ENCODE results near the gene EXOC8. TPM values are rescaled to one million over a fixed set of nuclear protein-coding genes. Genes with fewer than 3 reads are reported as not detected.
A peak's percentile ranks its signal among the peaks of the same experiment; 100 is the strongest.

EXOC8 gene
- total RNA-seq, 3 donors from 2014 or later (not counting 1 experiment from before 2014, with no cell fraction given) = 29.0 to 37.1 (median 34.7) TPM

DNA sequence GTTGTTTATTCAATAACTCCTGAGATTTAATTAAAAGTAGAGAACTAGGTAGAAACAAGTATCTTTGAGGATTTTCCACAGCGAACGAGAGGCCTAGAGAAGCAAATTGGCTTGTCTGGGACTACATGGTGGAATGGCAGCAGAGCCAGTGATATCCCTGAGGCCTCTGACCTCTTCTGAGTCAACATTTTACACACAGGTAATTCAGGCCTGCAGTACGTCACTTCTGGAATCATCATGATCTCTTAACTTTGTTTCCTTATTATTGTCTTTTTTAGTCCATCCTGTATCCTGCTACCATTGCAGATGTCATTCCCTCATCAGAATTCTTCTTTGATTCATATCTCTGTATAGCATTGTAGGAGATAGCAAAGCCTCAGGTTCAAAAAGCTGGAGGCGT is 10.3 kb upstream of the EXOC8 start:
- Histone ChIP-seq H3K4me3 (ENCODE audit: low read length) (no peak overlapping the region), H3K27me3 (ENCODE audit: control insufficient read depth, insufficient read depth, low read length) (no peaks in the 10 kb centered on the region), H3K36me3 (ENCODE audit: control insufficient read depth, insufficient read depth, low read length) (peaks cover 57% of the 10 kb centered on the region), H3K9me3 (ENCODE audit: control insufficient read depth, insufficient read depth, low read length) (no peaks in the 10 kb centered on the region), H3K27ac (ENCODE audit: low read length) (no peak overlapping the region), H3K4me1 (ENCODE audit: control insufficient read depth, insufficient read depth, low read length) (no peaks in the 10 kb centered on the region)
- intact Hi-C loops (cut with micrococcal nuclease) = no loop called here
- TF ChIP-seq, protein P1, sequence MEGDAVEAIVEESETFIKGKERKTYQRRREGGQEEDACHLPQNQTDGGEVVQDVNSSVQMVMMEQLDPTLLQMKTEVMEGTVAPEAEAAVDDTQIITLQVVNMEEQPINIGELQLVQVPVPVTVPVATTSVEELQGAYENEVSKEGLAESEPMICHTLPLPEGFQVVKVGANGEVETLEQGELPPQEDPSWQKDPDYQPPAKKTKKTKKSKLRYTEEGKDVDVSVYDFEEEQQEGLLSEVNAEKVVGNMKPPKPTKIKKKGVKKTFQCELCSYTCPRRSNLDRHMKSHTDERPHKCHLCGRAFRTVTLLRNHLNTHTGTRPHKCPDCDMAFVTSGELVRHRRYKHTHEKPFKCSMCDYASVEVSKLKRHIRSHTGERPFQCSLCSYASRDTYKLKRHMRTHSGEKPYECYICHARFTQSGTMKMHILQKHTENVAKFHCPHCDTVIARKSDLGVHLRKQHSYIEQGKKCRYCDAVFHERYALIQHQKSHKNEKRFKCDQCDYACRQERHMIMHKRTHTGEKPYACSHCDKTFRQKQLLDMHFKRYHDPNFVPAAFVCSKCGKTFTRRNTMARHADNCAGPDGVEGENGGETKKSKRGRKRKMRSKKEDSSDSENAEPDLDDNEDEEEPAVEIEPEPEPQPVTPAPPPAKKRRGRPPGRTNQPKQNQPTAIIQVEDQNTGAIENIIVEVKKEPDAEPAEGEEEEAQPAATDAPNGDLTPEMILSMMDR (IDR thresholded peaks at IDR 0.05) = no peak
- Mint-ChIP-seq H3K4me1 (peaks cover 6 to 8% of the 10 kb centered on the region in 2 donors), H3K27me3 (ENCODE audit: low read depth in 2 of 2) (no peaks in the 10 kb centered on the region), H3K4me3 (no peak overlapping the region), H3K27ac (no peak overlapping the region), H3K36me3 (peaks cover 13% of the 10 kb centered on the region), H3K9me3 (no peaks in the 10 kb centered on the region)
- ATAC-seq (no peak), DNase-seq (no peak)
- 94% methylated on average over 3 of the region's 4 CpGs for WGBS (ENCODE audit: insufficient coverage)

DNA sequence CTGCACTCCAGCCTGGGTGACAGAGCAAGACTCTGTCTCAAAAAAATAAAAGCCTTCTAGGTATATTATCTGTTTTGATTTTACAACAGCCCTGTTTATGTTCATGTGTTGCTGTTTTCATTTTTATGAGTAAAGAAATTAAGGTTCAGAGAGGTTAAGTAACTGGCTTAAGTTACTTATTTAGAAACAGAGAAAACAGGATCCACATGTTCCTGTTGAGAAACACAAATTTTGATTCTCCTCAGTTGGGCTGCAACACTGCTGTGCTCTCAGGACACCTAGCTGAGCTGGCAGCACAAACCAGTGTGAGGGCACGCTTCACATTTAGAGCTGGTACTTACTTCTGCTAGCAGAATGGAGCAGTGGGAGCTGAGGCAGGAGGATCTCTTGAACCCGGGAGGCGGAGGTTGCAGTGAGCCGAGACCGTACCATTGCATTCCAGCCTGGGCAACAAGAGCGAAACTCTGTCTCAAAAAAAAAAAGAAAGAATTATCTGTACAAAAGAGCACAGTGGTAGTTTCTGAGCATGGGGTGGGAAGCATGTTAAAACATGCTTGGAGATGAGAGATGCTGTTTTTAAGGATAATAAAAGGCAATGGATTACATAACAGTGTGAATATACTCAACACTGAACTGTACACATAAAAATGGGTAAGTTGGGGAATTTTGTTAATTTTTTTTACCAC is 2.8 kb upstream of the EXOC8 start:
- H3K9me3 ChIP-seq (ENCODE audit: control insufficient read depth, insufficient read depth, low read length) = no peaks in the 10 kb centered on the region
- intact Hi-C loops (cut with micrococcal nuclease) = no loop called here
- TF ChIP-seq, protein P1 (IDR thresholded peaks at IDR 0.05) = no peak
- peaks cover 4% of the 10 kb centered on the region for H3K36me3 ChIP-seq (ENCODE audit: control insufficient read depth, insufficient read depth, low read length)
- no peaks in the 10 kb centered on the region for H3K27me3 ChIP-seq (ENCODE audit: control insufficient read depth, insufficient read depth, low read length)
- Mint-ChIP-seq H3K27me3 (ENCODE audit: low read depth in 2 of 2) (no peaks in the 10 kb centered on the region), H3K27ac (peak overlapping the region; percentile 16 to 36), H3K4me1 (peaks cover 45 to 55% of the 10 kb centered on the region in 2 donors), H3K4me3 (no peak overlapping the region), H3K9me3 (no peaks in the 10 kb centered on the region), H3K36me3 (peaks cover 8% of the 10 kb centered on the region)
- peaks cover 30% of the 10 kb centered on the region for H3K4me1 ChIP-seq (ENCODE audit: control insufficient read depth, insufficient read depth, low read length)
- DNase-seq = no peak
- no peak overlapping the region for H3K4me3 ChIP-seq (ENCODE audit: low read length)
- no peak for ATAC-seq
- 96% methylated on average over 6 of the region's 6 CpGs for whole genome bisulfite sequencing (ENCODE audit: insufficient coverage)
- no peak overlapping the region for H3K27ac ChIP-seq (ENCODE audit: low read length)

DNA sequence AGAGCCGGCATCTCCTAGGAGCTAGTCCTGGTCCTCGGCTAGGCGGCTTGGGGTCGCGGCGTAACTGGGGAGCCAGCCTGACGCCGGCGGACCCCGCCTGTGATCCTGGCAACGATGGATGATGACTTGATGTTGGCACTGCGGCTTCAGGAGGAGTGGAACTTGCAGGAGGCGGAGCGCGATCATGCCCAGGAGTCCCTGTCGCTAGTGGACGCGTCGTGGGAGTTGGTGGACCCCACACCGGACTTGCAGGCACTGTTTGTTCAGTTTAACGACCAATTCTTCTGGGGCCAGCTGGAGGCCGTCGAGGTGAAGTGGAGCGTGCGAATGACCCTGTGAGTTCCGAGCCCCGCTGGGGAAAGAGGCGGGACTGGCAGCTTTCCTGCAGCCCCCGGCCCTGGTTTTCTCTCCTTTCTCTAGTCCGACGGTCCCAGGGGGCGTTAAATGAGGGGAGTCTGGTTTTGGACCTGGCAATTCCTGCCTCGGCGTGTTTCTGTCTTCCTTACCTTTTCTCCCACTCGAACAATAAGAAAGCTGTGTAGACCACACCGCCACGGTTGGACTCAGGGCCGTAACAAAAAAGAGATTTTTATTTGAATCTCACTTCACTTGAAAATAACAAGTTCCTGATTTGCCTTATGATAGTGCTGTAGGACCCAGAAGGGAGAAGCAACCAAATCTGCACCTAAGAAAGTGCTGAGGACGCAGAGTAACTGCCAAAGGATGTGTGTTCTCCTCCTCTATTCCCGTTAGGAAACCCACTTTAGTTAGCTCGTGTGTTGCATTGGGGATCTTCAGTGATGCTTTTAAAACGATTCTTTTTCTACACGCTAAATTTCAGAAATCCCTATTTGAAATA is 847 bp upstream of the EXOC8 start, which contains the start of gene SPRTN:
TSS of gene SPRTN (plus strand) at position 24 of the 859 bp plus-strand sequence. CDS start at position 115, 91 bp downstream.
- peaks cover 4% of the 10 kb centered on the region for H3K36me3 ChIP-seq (ENCODE audit: control insufficient read depth, insufficient read depth, low read length)
- Mint-ChIP-seq H3K36me3 (peaks cover 8% of the 10 kb centered on the region), H3K27ac (peak within 1 kb of the TSS; percentile 99 to 100), H3K9me3 (no peaks in the 10 kb centered on the region), H3K4me3 (peak within 1 kb of the TSS; percentile 100), H3K4me1 (peaks cover 59 to 61% of the 10 kb centered on the region in 2 donors), H3K27me3 (ENCODE audit: low read depth in 2 of 2) (no peaks in the 10 kb centered on the region)
- TF ChIP-seq, protein P1 (IDR thresholded peaks at IDR 0.05) = no peak
- no peaks in the 10 kb centered on the region for H3K27me3 ChIP-seq (ENCODE audit: control insufficient read depth, insufficient read depth, low read length)
- H3K27ac ChIP-seq (ENCODE audit: low read length) = peak within 1 kb of the TSS; percentile 97
- intact Hi-C loops (cut with micrococcal nuclease) = loop anchor here (1.0 to 5.0 kb wide), 3 partner anchors 98 to 361 kb away; partner anchors contain the start of genes ARV1, GNPAT, TSNAX and TTC13
- ATAC-seq (peak; percentile 8 to 15 (median 8)), DNase-seq (peak in 1 of 2 donors; percentile 35)
- H3K4me3 ChIP-seq (ENCODE audit: low read length) = peak within 1 kb of the TSS; percentile 95
- WGBS (ENCODE audit: insufficient coverage) = under 1% methylated on average over 38 of the region's 43 CpGs
- H3K9me3 ChIP-seq (ENCODE audit: control insufficient read depth, insufficient read depth, low read length) = no peaks in the 10 kb centered on the region
- H3K4me1 ChIP-seq (ENCODE audit: control insufficient read depth, insufficient read depth, low read length) = peaks cover 39% of the 10 kb centered on the region

Data from natural killer cell (primary cell).